HFFc6 (cell line): ENCODE measurements around the gene FHL1. TPM values are rescaled to one million over a fixed set of nuclear protein-coding genes. Genes with fewer than 3 reads are reported as not detected.

Experiments
- DNase-seq: peaks from one replicate; pipeline ENCODE4 v3.0.0-alpha.2; 2018
- H3K27ac Mint-ChIP-seq: 2 replicates; pipeline ENCODE4 v1.8.0; 2020; ENCODE audit warnings: mild to moderate bottlenecking, mixed read lengths
- H3K27me3 Mint-ChIP-seq: 2 replicates; pipeline ENCODE4 v1.8.0; 2021; ENCODE audit warnings: mild to moderate bottlenecking, moderate library complexity, mixed read lengths; ENCODE audit not compliant: insufficient read depth
- H3K36me3 Mint-ChIP-seq: 2 replicates; pipeline ENCODE4 v1.8.0; 2021; ENCODE audit warnings: low read depth, mixed read lengths
- H3K4me1 Mint-ChIP-seq: 2 replicates; pipeline ENCODE4 v1.8.0; 2020; ENCODE audit warnings: low read depth, mixed read lengths
- H3K4me3 Mint-ChIP-seq: 2 replicates; pipeline ENCODE4 v1.8.0; 2020; ENCODE audit warnings: mild to moderate bottlenecking, moderate library complexity, mixed read lengths
- H3K9me3 Mint-ChIP-seq: 2 replicates; pipeline ENCODE4 v1.8.0; 2020; ENCODE audit warnings: mild to moderate bottlenecking, mixed read lengths
- total RNA-seq, 6 experiments: library from RNA; stranded (reverse); fragmentation: NEBNext Ultra II Directional; extraction: Animal tissue kit (Norgen Biotek cat#: 25700); gene quantifications; 2 replicates in 1 of 6; 3 replicates in 5 of 6; pipeline ENCODE4 v1.2.3, GENCODE V29; 2021
- TF ChIP-seq, protein P1 (sequence below): fragments of 200-600 bp; sonication (generic); IDR thresholded peaks from 2 replicates; pipeline ENCODE4 v1.5.0; 2021; ENCODE audit warnings: antibody characterized with exemption, mild to moderate bottlenecking

The FHL1 gene
- total RNA-seq, 6 experiments from 2014 or later, result 409 to 808 (median 455) TPM

GRCh38 chrX:136259543-136259942 lies 112.2 kb downstream of the FHL1 start:
- Mint-ChIP-seq H3K27me3 (no peaks in the 10 kb centered on the region), H3K27ac (peak overlapping the region; percentile 87), H3K4me3 (peak overlapping the region; percentile 46), H3K36me3 (no peaks in the 10 kb centered on the region), H3K9me3 (no peaks in the 10 kb centered on the region), H3K4me1 (peaks cover 58% of the 10 kb centered on the region)
- TF ChIP-seq, protein P1, sequence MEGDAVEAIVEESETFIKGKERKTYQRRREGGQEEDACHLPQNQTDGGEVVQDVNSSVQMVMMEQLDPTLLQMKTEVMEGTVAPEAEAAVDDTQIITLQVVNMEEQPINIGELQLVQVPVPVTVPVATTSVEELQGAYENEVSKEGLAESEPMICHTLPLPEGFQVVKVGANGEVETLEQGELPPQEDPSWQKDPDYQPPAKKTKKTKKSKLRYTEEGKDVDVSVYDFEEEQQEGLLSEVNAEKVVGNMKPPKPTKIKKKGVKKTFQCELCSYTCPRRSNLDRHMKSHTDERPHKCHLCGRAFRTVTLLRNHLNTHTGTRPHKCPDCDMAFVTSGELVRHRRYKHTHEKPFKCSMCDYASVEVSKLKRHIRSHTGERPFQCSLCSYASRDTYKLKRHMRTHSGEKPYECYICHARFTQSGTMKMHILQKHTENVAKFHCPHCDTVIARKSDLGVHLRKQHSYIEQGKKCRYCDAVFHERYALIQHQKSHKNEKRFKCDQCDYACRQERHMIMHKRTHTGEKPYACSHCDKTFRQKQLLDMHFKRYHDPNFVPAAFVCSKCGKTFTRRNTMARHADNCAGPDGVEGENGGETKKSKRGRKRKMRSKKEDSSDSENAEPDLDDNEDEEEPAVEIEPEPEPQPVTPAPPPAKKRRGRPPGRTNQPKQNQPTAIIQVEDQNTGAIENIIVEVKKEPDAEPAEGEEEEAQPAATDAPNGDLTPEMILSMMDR, result no peak
- DNase-seq, result peak; percentile 24

GRCh38 chrX:136260776-136261175 lies 113.4 kb downstream of the FHL1 start:
- Mint-ChIP-seq H3K4me1 (peaks cover 60% of the 10 kb centered on the region), H3K27ac (peak overlapping the region; percentile 87), H3K36me3 (no peaks in the 10 kb centered on the region)

More at GRCh38 chrX:136260776-136261175, 113.4 kb downstream of the FHL1 start:
- DNase-seq, result peak; percentile 84
- H3K4me3 Mint-ChIP-seq, result peak overlapping the region; percentile 33
- TF ChIP-seq, protein P1, result no peak
- no peaks in the 10 kb centered on the region for H3K9me3 Mint-ChIP-seq
- H3K27me3 Mint-ChIP-seq, result no peaks in the 10 kb centered on the region

Other genes with a start within 250 kb of the FHL1 start
- gene MMGT1, start 173.5 kb upstream of the FHL1 start, total RNA-seq, result 10 to 100 TPM; 28.5 to 34.4 (median 31.5) TPM
- 10 to 100 TPM; 16.0 to 22.7 (median 18.6) TPM for gene SLC9A6, start 162.1 kb upstream of the FHL1 start, total RNA-seq
- gene MAP7D3, start 103.9 kb downstream of the FHL1 start, total RNA-seq, result 10 to 100 TPM; 26.9 to 30.5 (median 28.7) TPM
- under 1 TPM in 1 of 6 experiments, not detected in 5; 0.05 TPM for gene ADGRG4, start 153.4 kb downstream of the FHL1 start, total RNA-seq